ENCODE measurements around the gene LTN1.

GRCh38 chr21:29008367-29008766 is 15.7 kb upstream of the LTN1 start:
- TF ChIP-seq CTCF (IDR thresholded peaks at IDR 0.05; ENCODE audit: insufficient read depth, low read length, poor library complexity, severe bottlenecking) (no peak), EZH2phosphoT487 (conservative IDR thresholded peaks at IDR 0.05; ENCODE audit: low read length) (no peak)

Data from SU-DHL-6 (cell line).